LNCAP (cell line): ENCODE data around the gene NFIB.

Experiments used
- CTCF ChIP-seq: fragments of 450-650 bp; IDR thresholded peaks from 2 replicates; pipeline ENCODE4 v1.5.1; 2017; ENCODE audit warnings: mild to moderate bottlenecking

NFIB gene

GRCh38 chr9:14136047-14136635 is 177.8 kb downstream of the NFIB start:
- TF ChIP-seq CTCF, result no peak

- no peak for TF ChIP-seq CTCF
These were observed 178.5 kb downstream of the NFIB start for GRCh38 chr9:14135421-14135820.

GRCh38 chr9:14133394-14133793 is 180.5 kb downstream of the NFIB start:
- no peak for TF ChIP-seq CTCF

- TF ChIP-seq CTCF, result no peak
These were observed 181.2 kb downstream of the NFIB start for GRCh38 chr9:14132775-14133174.

- TF ChIP-seq CTCF, result no peak
These were observed 182.4 kb downstream of the NFIB start for GRCh38 chr9:14131356-14132088.

- no peak for TF ChIP-seq CTCF
These were observed 186.3 kb downstream of the NFIB start for GRCh38 chr9:14127656-14128055.

- no peak for TF ChIP-seq CTCF
These were observed 194.0 kb downstream of the NFIB start for GRCh38 chr9:14119694-14120514.
